Testis (tissue), 2 donors: Measurements from ENCODE around the gene SHISAL1.

Experiments
- CTCF ChIP-seq, 3 experiments: fragments of 450-650 bp in 2 of 3; fragments of 200-600 bp in 1 of 3; sonication (generic) in 1 of 3; IDR thresholded peaks; one replicate each; pipeline ENCODE4 v1.5.1; 2016 to 2019; ENCODE audit warnings: antibody characterized with exemption in 3 of 3, mild to moderate bottlenecking in 2 of 3, moderate library complexity in 1 of 3
- POLR2A ChIP-seq: fragments of 450-650 bp; IDR thresholded peaks from one replicate; pipeline ENCODE4 v1.6.1; 2017; ENCODE audit warnings: antibody characterized with exemption, mild to moderate bottlenecking, moderate library complexity

DNA sequence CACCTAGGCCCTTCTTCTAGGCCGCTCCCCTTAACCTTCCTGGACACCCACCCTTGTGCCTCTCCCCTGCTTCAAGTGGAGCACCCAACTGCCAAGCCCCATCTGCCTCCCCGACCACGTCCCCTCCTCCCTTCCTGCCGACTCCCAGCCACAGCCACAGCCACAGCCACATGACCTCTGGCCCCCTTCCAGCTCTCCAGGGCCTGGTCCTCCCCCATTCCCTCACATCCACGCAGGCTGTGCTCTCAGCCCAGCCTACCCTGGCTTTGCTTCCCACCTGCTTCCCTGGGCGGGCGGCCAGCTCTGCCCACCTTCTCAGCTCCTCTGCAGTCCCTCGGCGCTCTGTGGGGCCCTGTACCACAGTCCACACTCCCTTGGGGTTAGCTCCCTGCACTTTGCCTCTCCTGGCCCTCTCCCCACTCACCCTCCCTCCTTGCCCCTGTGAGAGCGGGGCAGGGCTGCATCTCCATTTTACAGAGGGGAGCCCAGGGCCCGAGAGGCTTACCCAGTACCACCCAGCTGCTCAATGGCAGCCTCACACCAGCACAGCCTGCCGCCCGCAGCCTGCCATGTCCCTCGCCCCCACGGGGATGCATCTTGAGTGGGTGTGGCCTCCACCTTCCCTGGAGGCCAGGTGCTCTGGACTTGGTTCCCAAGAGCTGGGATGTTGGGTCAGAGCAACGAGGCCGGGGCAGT, 111.7 kb downstream of the SHISAL1 start:
- TF ChIP-seq CTCF (IDR thresholded peaks at IDR 0.05) (no peak), POLR2A (no peak)
